Caco-2 (cell line): ENCODE measurements around the gene PPFIA4. TPM values are rescaled to one million over a fixed set of nuclear protein-coding genes. Genes with fewer than 3 reads are reported as not detected.

ENCODE experiments used
- BruUV-seq: library from RNA; stranded (reverse); fragments of 400-500 nt; replicated peaks from 2 replicates; lab custom pipeline; 2021; lab: Mats Ljungman, UMichigan
- CTCF ChIA-PET: fragments of 300-600 bp; sonication (Branson Sonifier 250); formaldehyde crosslinking; loops from one replicate; lab custom pipeline; 2022; ENCODE audit warnings: antibody characterized with exemption; lab: Charles Lee
- POLR2A ChIA-PET: fragments of 300-600 bp; sonication (Branson Sonifier 250); formaldehyde crosslinking; loops from one replicate; lab custom pipeline; 2022; ENCODE audit warnings: antibody characterized with exemption; lab: Charles Lee
- DNase-seq, 2 experiments: peaks; one replicate each; pipeline versions ENCODE4 v3.0.0 to v3.0.0-alpha.2; 2020 to 2022
- H3K27me3 ChIP-seq: replicated peaks from 2 replicates; pipeline ENCODE4 v1.6.0; 2011; ENCODE audit warnings: low read length; ENCODE audit not compliant: control insufficient read depth, insufficient read depth
- H3K36me3 ChIP-seq: 2 replicates; pipeline ENCODE4 v1.5.1; 2011; ENCODE audit warnings: low read length; ENCODE audit not compliant: control insufficient read depth, insufficient read depth
- H3K4me1 ChIP-seq: fragments of 250-450 bp; sonication (Bioruptor Pico); 2 replicates; pipeline ENCODE4 v1.5.1; 2020; ENCODE audit warnings: mild to moderate bottlenecking
- H3K4me3 ChIP-seq: 2 replicates; pipeline ENCODE4 v1.5.1; 2011; ENCODE audit warnings: low read depth, mild to moderate bottlenecking, control low read depth, low read length
- H3K9me3 ChIP-seq: fragments of 250-450 bp; sonication (Bioruptor Pico); 2 replicates; pipeline ENCODE4 v1.5.1; 2020; ENCODE audit warnings: mild to moderate bottlenecking, moderate library complexity
- H3K27ac Mint-ChIP-seq: one replicate; pipeline ENCODE4 v1.8.0; 2022; ENCODE audit warnings: mixed read lengths; ENCODE audit not compliant: unreplicated experiment
- H3K27me3 Mint-ChIP-seq: one replicate; pipeline ENCODE4 v1.8.0; 2022; ENCODE audit warnings: mixed read lengths; ENCODE audit not compliant: insufficient read depth, unreplicated experiment
- H3K36me3 Mint-ChIP-seq: one replicate; pipeline ENCODE4 v1.8.0; 2022; ENCODE audit warnings: mild to moderate bottlenecking, mixed read lengths; ENCODE audit not compliant: insufficient read depth, unreplicated experiment
- H3K4me1 Mint-ChIP-seq: one replicate; pipeline ENCODE4 v1.8.0; 2022; ENCODE audit warnings: low read depth, mixed read lengths; ENCODE audit not compliant: unreplicated experiment
- H3K4me3 Mint-ChIP-seq: one replicate; pipeline ENCODE4 v1.8.0; 2022; ENCODE audit warnings: mild to moderate bottlenecking, moderate library complexity, mixed read lengths; ENCODE audit not compliant: unreplicated experiment
- H3K9me3 Mint-ChIP-seq: one replicate; pipeline ENCODE4 v1.8.0; 2022; ENCODE audit warnings: mixed read lengths; ENCODE audit not compliant: unreplicated experiment
- intact Hi-C: fragments of 100-400 bp; cut with micrococcal nuclease; formaldehyde crosslinking; loops from one replicate; pipeline ENCODE4 v1.10.0; 2022; ENCODE audit not compliant: unreplicated experiment
- total RNA-seq: library from RNA; stranded (reverse); gene quantifications from 2 replicates; pipeline ENCODE4 v1.2.3, GENCODE V29; 2022
- TF ChIP-seq, protein P1 (sequence below), 2 experiments: fragments of 200-600 bp in 1 of 2; IDR thresholded peaks; 1 replicate in 1 of 2; 2 replicates in 1 of 2; pipeline versions ENCODE4 v1.5.1 to v1.8.0; 2011 to 2022; ENCODE audit warnings: antibody characterized with exemption in 1 of 2, control low read depth in 1 of 2, inconsistent platforms in 1 of 2, low read depth in 1 of 2, low read length in 1 of 2, mild to moderate bottlenecking in 1 of 2, moderate library complexity in 1 of 2; ENCODE audit not compliant: insufficient read depth in 1 of 2, severe bottlenecking in 1 of 2, unreplicated experiment in 1 of 2

PPFIA4 gene
- total RNA-seq, 1 experiment from 2014 or later: 9.4 TPM

GRCh38 chr1:203084588-203085527, 58.6 kb downstream of the PPFIA4 start:
- no peak overlapping the region for H3K4me3 ChIP-seq
- BruUV-seq: no TSS peak
- no peaks in the 10 kb centered on the region for H3K4me1 ChIP-seq
- TF ChIP-seq, protein P1, sequence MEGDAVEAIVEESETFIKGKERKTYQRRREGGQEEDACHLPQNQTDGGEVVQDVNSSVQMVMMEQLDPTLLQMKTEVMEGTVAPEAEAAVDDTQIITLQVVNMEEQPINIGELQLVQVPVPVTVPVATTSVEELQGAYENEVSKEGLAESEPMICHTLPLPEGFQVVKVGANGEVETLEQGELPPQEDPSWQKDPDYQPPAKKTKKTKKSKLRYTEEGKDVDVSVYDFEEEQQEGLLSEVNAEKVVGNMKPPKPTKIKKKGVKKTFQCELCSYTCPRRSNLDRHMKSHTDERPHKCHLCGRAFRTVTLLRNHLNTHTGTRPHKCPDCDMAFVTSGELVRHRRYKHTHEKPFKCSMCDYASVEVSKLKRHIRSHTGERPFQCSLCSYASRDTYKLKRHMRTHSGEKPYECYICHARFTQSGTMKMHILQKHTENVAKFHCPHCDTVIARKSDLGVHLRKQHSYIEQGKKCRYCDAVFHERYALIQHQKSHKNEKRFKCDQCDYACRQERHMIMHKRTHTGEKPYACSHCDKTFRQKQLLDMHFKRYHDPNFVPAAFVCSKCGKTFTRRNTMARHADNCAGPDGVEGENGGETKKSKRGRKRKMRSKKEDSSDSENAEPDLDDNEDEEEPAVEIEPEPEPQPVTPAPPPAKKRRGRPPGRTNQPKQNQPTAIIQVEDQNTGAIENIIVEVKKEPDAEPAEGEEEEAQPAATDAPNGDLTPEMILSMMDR (IDR thresholded peaks at IDR 0.05; ENCODE audit: insufficient read depth in 1 of 2, low read depth in 1 of 2, low read length in 1 of 2, severe bottlenecking in 1 of 2, unreplicated experiment in 1 of 2): peak; percentile 21 to 44
- POLR2A ChIA-PET: interaction anchor here (0.5 kb wide), 1 partner anchor 12 kb away, joined by 20 read pairs; no protein-coding TSS in a partner anchor
- CTCF ChIA-PET: interaction anchor here (0.7 to 1.2 kb wide), 2 partner anchors 44 to 1332 kb away, joined by 3 to 4 read pairs; no protein-coding TSS in a partner anchor
- Mint-ChIP-seq H3K27me3 (no peaks in the 10 kb centered on the region), H3K9me3 (no peaks in the 10 kb centered on the region), H3K4me3 (no peak overlapping the region), H3K36me3 (no peaks in the 10 kb centered on the region), H3K27ac (no peak overlapping the region), H3K4me1 (no peaks in the 10 kb centered on the region)
- H3K9me3 ChIP-seq: no peaks in the 10 kb centered on the region
- H3K27me3 ChIP-seq: no peaks in the 10 kb centered on the region
- intact Hi-C loops: loop anchor here (5.0 kb wide), 1 partner anchor 48 kb away; no protein-coding TSS in a partner anchor
- no peak for DNase-seq
- no peaks in the 10 kb centered on the region for H3K36me3 ChIP-seq

GRCh38 chr1:203085528-203086406, 59.5 kb downstream of the PPFIA4 start, which contains the start of gene MYOG:
TSS of gene MYOG (minus strand) at chr1:203086012. CDS start at chr1:203085961, 51 bp downstream.
- TF ChIP-seq, protein P1 (IDR thresholded peaks at IDR 0.05; ENCODE audit: insufficient read depth in 1 of 2, low read depth in 1 of 2, low read length in 1 of 2, severe bottlenecking in 1 of 2, unreplicated experiment in 1 of 2): no peak
- BruUV-seq: no TSS peak
- ChIA-PET POLR2A (interaction anchor here (0.5 kb wide), 1 partner anchor 13 kb away, joined by 20 read pairs; no protein-coding TSS in a partner anchor), CTCF (no interaction called here)
- Mint-ChIP-seq H3K9me3 (no peaks in the 10 kb centered on the region), H3K4me3 (no peak within 1 kb of the TSS), H3K27ac (no peak within 1 kb of the TSS), H3K27me3 (peaks cover 3% of the 10 kb centered on the region), H3K36me3 (no peaks in the 10 kb centered on the region), H3K4me1 (no peaks in the 10 kb centered on the region)
- no peaks in the 10 kb centered on the region for H3K27me3 ChIP-seq
- H3K4me1 ChIP-seq: no peaks in the 10 kb centered on the region
- no peak within 1 kb of the TSS for H3K4me3 ChIP-seq
- intact Hi-C loops: no loop called here
- DNase-seq: no peak
- no peaks in the 10 kb centered on the region for H3K9me3 ChIP-seq
- H3K36me3 ChIP-seq: no peaks in the 10 kb centered on the region
